Motor neuron (in vitro differentiated cells): ENCODE data around the gene KRT2. TPM values are rescaled to one million over a fixed set of nuclear protein-coding genes. Genes with fewer than 3 reads are reported as not detected.
A peak's percentile ranks its signal among the peaks of the same experiment; 100 is the strongest.

Experiments
- ATAC-seq, 8 experiments: fragments of 200-7000 bp; cut with Tn5 transposase; replicated peaks in 6 of 8; 2 replicates each; pipeline ENCODE4 v1.8.0; 2021; ENCODE audit warnings: mild to moderate bottlenecking in 8 of 8, moderate library complexity in 8 of 8
- H3K27ac ChIP-seq, 2 donors: fragments of 250-450 bp; sonication (Bioruptor Pico); 2 replicates each; pipeline ENCODE4 v1.9.0; 2021; ENCODE audit warnings: antibody characterized with exemption in 2 of 2, mild to moderate bottlenecking in 2 of 2, moderate library complexity in 1 of 2
- H3K4me1 ChIP-seq, 2 donors: fragments of 250-450 bp; sonication (Bioruptor Pico); replicated peaks in 1 of 2; 2 replicates each; pipeline ENCODE4 v1.6.1; 2021; ENCODE audit warnings: antibody characterized with exemption in 2 of 2, mild to moderate bottlenecking in 2 of 2, moderate library complexity in 1 of 2
- H3K4me3 ChIP-seq, 5 donors: fragments of 250-450 bp; sonication (Bioruptor Pico); 2 replicates each; pipeline ENCODE4 v1.9.0; 2021; ENCODE audit warnings: antibody characterized with exemption in 5 of 5, mild to moderate bottlenecking in 5 of 5, moderate library complexity in 4 of 5
- WGBS, 10 experiments: fragments of 450-650 bp; shearing (Covaris generic); methylation state at CpG; one replicate each; pipeline ENCODE4 v1.0.0; 2022; 5-methylcytosine and 5-hydroxymethylcytosine counted together
- in situ Hi-C, 9 experiments: fragments of 400-800 bp; cut with MboI; loops; one replicate each; pipeline ENCODE4 v1.15.0; 2021; ENCODE audit warnings: low sequenced_read_pairs in 9 of 9, low pct_unique_long_range_greater_than_20kb in 2 of 9; ENCODE audit not compliant: unreplicated experiment in 9 of 9
- total RNA-seq, 8 experiments: library from RNA; unstranded; fragments of 300-600 nt; gene quantifications; 2 replicates each; pipeline versions ENCODE4 v1.2.3 to v1.2.4, GENCODE V29; 2022

Gene KRT2
- total RNA-seq, 8 experiments from 2014 or later, result 0.08 to 0.62 (median 0.35) TPM; not detected in 4

GRCh38 chr12:52658196-52658595 lies 6.2 kb upstream of the KRT2 start:
- 20 to 83% (median 53%) methylated on average over 1 to 4 of the region's 4 CpGs; no CpG with 5 or more reads in 3 of the 10 experiments for WGBS, 10 experiments
- in situ Hi-C loops, result loop anchor here in 1 of 9 experiments (25.0 kb wide), 1 partner anchor 204 kb away; no protein-coding TSS in a partner anchor
- no peaks in the 10 kb centered on the region for H3K4me1 ChIP-seq
- no peak overlapping the region for H3K27ac ChIP-seq
- no peak overlapping the region for H3K4me3 ChIP-seq
- no peak for ATAC-seq

DNA sequence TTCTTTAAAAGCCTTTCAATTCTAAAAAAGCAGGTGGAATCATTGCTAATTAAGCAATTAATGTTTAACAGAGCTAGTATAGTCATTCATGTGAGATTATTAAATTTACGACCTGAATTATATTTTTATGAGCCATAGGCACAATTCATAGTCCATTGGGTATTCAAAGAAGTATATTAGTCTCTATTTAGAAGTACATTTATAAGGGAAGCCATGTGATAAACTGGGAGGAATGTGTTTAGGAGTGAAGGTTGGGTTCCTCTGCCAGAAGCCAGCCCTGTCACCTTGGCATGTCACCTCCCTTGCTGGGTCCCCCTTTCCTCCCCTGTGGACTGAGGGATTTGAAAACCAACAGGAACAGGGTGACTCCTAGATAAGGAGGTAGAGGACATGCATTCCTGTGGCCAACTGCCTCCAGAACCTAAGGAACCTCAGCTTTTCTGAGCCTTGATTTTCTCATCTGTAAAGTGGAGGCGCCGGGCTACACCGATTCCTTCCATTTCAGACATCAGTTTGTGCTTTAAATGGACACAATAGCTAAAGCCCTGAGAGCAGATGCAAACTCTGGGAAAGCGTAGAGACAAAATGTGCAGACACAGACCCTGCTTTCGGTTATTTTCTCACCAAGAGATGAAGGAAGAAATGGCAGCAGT lies 5.4 kb upstream of the KRT2 start:
- no peak overlapping the region for H3K4me3 ChIP-seq
- H3K27ac ChIP-seq, result no peak overlapping the region
- in situ Hi-C loops, result loop anchor here in 1 of 9 experiments (25.0 kb wide), 1 partner anchor 205 kb away; no protein-coding TSS in a partner anchor
- ATAC-seq, result no peak
- WGBS, 10 experiments, result 0 to 100% (median 75%) methylated on average over 1 to 6 of the region's 6 CpGs
- H3K4me1 ChIP-seq, result no peaks in the 10 kb centered on the region

DNA sequence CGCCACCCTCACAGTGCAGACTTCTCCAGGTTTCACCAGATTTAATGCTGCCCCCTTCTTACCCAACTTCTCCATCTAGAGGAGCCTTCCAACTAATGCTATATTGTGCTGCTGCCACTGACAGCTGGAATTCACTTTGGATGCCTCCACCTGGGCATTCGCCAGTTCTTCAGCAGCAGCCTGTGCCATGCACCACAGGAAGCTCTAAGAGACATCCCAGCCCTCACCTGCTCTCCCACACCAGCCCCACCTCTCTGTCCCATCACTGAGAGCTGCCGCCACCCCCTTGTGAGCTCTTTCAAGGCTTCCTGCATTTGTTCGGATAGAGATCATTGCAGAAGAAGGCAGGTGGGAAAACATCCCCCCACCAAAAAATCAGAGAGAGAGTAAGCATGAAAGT lies 4.6 kb upstream of the KRT2 start:
- no peak for ATAC-seq
- Histone ChIP-seq H3K4me1 (no peaks in the 10 kb centered on the region), H3K4me3 (no peak overlapping the region), H3K27ac (no peak overlapping the region)
- 25 to 83% (median 56%) methylated on average over 1 to 2 of the region's 4 CpGs; no CpG with 5 or more reads in 3 of the 10 experiments for WGBS, 10 experiments
- in situ Hi-C loops, result loop anchor here in 1 of 9 experiments (25.0 kb wide), 1 partner anchor 206 kb away; no protein-coding TSS in a partner anchor

DNA sequence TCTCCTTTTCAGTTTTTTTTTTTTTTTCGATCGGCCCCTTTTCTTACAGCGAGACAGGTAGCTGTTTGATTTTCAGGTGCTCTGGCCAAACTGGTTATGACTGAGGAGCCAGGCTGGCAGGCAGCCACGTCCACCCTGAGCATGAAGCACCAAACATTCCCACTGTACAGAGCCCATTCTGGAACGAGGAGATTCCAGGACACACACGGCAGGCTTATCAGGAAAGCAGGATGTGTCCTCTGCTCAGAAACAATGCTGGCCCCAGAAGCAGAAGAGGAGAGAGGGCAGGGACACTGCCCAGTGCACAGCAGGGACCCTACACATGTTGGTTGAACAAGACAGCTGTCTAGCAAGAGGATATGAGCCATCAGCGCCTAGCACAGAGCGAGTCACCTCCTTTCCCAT lies 3.7 kb upstream of the KRT2 start:
- H3K4me1 ChIP-seq, result no peaks in the 10 kb centered on the region
- ATAC-seq, result no peak
- in situ Hi-C loops, result loop anchor here in 1 of 9 experiments (25.0 kb wide), 1 partner anchor 207 kb away; no protein-coding TSS in a partner anchor
- WGBS, 10 experiments, result 25 to 85% (median 51%) methylated on average over 1 to 7 of the region's 8 CpGs
- no peak overlapping the region for H3K27ac ChIP-seq
- H3K4me3 ChIP-seq, result no peak overlapping the region

- WGBS, 10 experiments, result 0 to 80% (median 43%) methylated on average over 1 to 5 of the region's 6 CpGs; no CpG with 5 or more reads in 3 of the 10 experiments
- ATAC-seq, result peak in 1 of 8 experiments; percentile 22
- Histone ChIP-seq H3K27ac (no peak overlapping the region), H3K4me1 (no peaks in the 10 kb centered on the region), H3K4me3 (no peak overlapping the region)
- in situ Hi-C loops, result loop anchor here in 1 of 9 experiments (25.0 kb wide), 1 partner anchor 207 kb away; no protein-coding TSS in a partner anchor
Observed at GRCh38 chr12:52655251-52655650, 3.2 kb upstream of the KRT2 start.

GRCh38 chr12:52650520-52651081 lies 1.4 kb downstream of the KRT2 start:
- no peaks in the 10 kb centered on the region for H3K4me1 ChIP-seq
- H3K4me3 ChIP-seq, result no peak overlapping the region
- peak in 2 of 8 experiments; percentile 46 to 56 for ATAC-seq
- no peak overlapping the region for H3K27ac ChIP-seq
- 0 to 84% (median 67%) methylated on average over 1 to 7 of the region's 12 CpGs; no CpG with 5 or more reads in 2 of the 10 experiments for WGBS, 10 experiments
- in situ Hi-C loops, result loop anchor here in 1 of 9 experiments (25.0 kb wide), 1 partner anchor 212 kb away; no protein-coding TSS in a partner anchor

- H3K27ac ChIP-seq, result no peak overlapping the region
- no peak overlapping the region for H3K4me3 ChIP-seq
- no peaks in the 10 kb centered on the region for H3K4me1 ChIP-seq
- no peak for ATAC-seq
- WGBS, 10 experiments, result 7 to 75% (median 37%) methylated on average over 1 to 4 of the region's 6 CpGs; no CpG with 5 or more reads in 2 of the 10 experiments
- in situ Hi-C loops, result no loop called here
Observed at GRCh38 chr12:52649066-52649465, 2.9 kb downstream of the KRT2 start.

GRCh38 chr12:52648012-52648550 lies 3.9 kb downstream of the KRT2 start:
- WGBS, 10 experiments, result 82 to 97% (median 87%) methylated on average over 4 to 8 of the region's 8 CpGs; no CpG with 5 or more reads in 5 of the 10 experiments
- no peak for ATAC-seq
- H3K4me3 ChIP-seq, result no peak overlapping the region
- no peaks in the 10 kb centered on the region for H3K4me1 ChIP-seq
- no peak overlapping the region for H3K27ac ChIP-seq
- in situ Hi-C loops, result no loop called here

- Histone ChIP-seq H3K27ac (no peak overlapping the region), H3K4me1 (no peaks in the 10 kb centered on the region), H3K4me3 (no peak overlapping the region)
- in situ Hi-C loops, result no loop called here
- no peak for ATAC-seq
- 73 to 100% (median 82%) methylated on average over 1 to 9 of the region's 9 CpGs; no CpG with 5 or more reads in 1 of the 10 experiments for WGBS, 10 experiments
Observed at GRCh38 chr12:52647601-52648000, 4.4 kb downstream of the KRT2 start.

DNA sequence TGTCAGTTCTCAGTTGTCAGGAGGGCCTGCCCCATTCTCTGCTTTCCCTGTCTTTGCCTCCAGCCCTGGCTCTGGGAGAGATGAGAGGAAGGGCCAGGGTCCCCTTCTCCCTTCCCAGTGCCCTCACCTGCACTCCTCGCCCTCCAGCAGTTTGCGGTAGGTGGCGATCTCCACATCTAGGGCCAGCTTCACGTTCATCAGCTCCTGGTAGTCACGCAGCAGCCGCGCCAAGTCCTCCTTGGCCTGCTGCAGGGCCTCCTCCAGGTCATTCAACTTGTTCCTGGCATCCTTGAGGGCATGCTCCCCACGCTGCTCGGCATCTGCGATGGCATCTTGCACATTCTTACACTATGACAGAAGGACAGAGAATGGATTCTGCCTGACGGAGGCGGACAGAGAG lies 5.4 kb downstream of the KRT2 start:
- Histone ChIP-seq H3K4me3 (no peak overlapping the region), H3K4me1 (no peaks in the 10 kb centered on the region), H3K27ac (no peak overlapping the region)
- WGBS, 10 experiments, result 60 to 65% methylated on average over 1 to 4 of the region's 12 CpGs; no CpG with 5 or more reads in 8 of the 10 experiments
- ATAC-seq, result no peak
- in situ Hi-C loops, result no loop called here

DNA sequence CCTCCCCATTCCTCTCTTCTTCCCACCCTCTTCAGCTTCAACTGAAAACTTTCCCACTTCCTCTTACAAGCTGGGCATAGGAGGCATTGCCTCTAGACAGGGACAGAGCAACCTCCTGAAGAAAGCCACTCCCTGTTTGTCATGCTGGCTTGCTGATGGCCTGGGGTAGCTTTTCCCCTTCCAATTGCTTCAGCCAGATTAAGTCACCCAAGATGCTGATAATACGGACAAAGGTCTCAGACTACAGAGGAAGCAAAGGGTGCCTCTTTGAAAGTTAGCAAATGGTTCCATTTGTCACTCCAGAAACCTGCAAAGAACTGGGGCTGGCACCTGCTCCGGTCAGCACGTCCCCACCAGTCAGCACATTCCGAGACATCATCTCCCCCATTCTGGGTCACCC lies 6.0 kb downstream of the KRT2 start:
- in situ Hi-C loops, result no loop called here
- Histone ChIP-seq H3K4me1 (no peaks in the 10 kb centered on the region), H3K27ac (no peak overlapping the region), H3K4me3 (no peak overlapping the region)
- ATAC-seq, result peak in 2 of 8 experiments; percentile 23 to 30
- WGBS, 10 experiments, result 50 to 80% (median 74%) methylated on average over 1 to 3 of the region's 4 CpGs; no CpG with 5 or more reads in 5 of the 10 experiments

DNA sequence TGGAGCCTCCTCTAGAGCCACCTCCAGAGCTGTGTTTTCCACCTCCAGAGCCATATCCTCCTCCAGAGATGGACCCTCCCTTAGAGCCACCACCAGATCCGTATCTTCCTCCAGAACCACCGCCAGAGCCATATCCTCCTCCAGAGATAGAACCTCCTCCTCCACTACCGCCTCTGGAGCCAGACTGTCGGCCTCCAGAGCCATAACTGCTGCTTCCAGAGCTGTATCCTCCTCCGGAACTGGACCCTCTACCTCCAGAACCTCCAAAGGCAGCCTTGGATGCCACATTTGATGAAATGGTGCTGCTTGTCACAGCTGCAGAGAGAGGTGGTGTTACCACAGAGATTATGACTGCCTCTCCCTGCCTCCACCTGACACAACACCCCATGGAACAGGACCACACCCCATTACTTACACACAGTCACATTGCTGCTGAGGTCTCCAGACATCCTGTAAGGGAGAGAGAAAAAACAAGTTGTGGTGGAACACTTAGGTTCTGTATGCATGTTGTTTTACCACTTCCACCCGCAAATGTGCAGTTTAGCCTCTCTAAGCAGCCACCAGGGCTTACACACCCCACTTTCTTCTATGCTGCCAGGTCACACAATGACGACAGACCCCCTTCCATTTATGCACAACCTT lies 6.8 kb downstream of the KRT2 start:
- peak in 2 of 8 experiments; percentile 55 to 74 for ATAC-seq
- whole genome bisulfite sequencing, 10 experiments, result 0 to 83% (median 50%) methylated on average over 1 to 7 of the region's 7 CpGs; no CpG with 5 or more reads in 2 of the 10 experiments
- Histone ChIP-seq H3K27ac (no peak overlapping the region), H3K4me1 (no peaks in the 10 kb centered on the region), H3K4me3 (no peak overlapping the region)
- in situ Hi-C loops, result no loop called here

- in situ Hi-C loops, result no loop called here
- Histone ChIP-seq H3K4me3 (no peak overlapping the region), H3K27ac (no peak overlapping the region), H3K4me1 (no peaks in the 10 kb centered on the region)
- WGBS, 10 experiments, result 20 to 100% (median 60%) methylated on average over 1 to 4 of the region's 6 CpGs; no CpG with 5 or more reads in 4 of the 10 experiments
- no peak for ATAC-seq
Observed at GRCh38 chr12:52644078-52644415, 8.0 kb downstream of the KRT2 start.
